HCT116 (cell line): ENCODE results near the gene SERPINI1. TPM values are rescaled to one million over a fixed set of nuclear protein-coding genes. Genes with fewer than 3 reads are reported as not detected.

Experiments used
- ATAC-seq: fragments of 200-7000 bp; cut with Tn5 transposase; 2 replicates; pipeline ENCODE4 v1.9.1; 2020; ENCODE audit warnings: mild to moderate bottlenecking, moderate library complexity
- BruUV-seq: library from RNA; stranded (reverse); fragments of 400-500 nt; replicated peaks from 2 replicates; lab custom pipeline; 2021; lab: Mats Ljungman, UMichigan
- CTCF ChIA-PET: fragments of 300-600 bp; sonication (Branson Sonifier 250); formaldehyde crosslinking; loops from one replicate; lab custom pipeline; 2021; ENCODE audit warnings: antibody characterized with exemption; lab: Charles Lee
- POLR2A ChIA-PET: fragments of 300-600, 350-600 bp; sonication (Branson Sonifier 250); formaldehyde crosslinking; loops from one replicate; lab custom pipeline; 2021; ENCODE audit warnings: antibody characterized with exemption; lab: Charles Lee
- RAD21 ChIA-PET, 2 experiments: fragments of 300-600 bp; sonication (Branson Sonifier 250); formaldehyde crosslinking; loops; one replicate each; lab custom pipeline; 2023; ENCODE audit warnings: low total read pairs in 2 of 2; ENCODE audit not compliant: uncharacterized antibody in 2 of 2, unreplicated experiment in 2 of 2, low non-redundant PET in 1 of 2; lab: Charles Lee
- DNase-seq: peaks from one replicate; pipeline ENCODE4 v3.0.0-alpha.2; 2010; ENCODE audit warnings: low read depth, low spot score
- H2AFZ ChIP-seq: fragments of 200-600 bp; shearing (Covaris generic), sonication (generic); 2 replicates; pipeline ENCODE4 v1.6.1; 2017; ENCODE audit warnings: low read depth, mixed run types, mixed read lengths, antibody characterized with exemption, low read length; ENCODE audit not compliant: poor library complexity, severe bottlenecking
- H3K27ac ChIP-seq: 2 replicates; pipeline ENCODE4 v1.5.1; 2012; ENCODE audit warnings: low read depth, low read length
- H3K27me3 ChIP-seq: fragments of 200-600 bp; sonication (generic); 2 replicates; pipeline ENCODE4 v1.6.1; 2016; ENCODE audit warnings: mixed run types, low read length, mixed read lengths; ENCODE audit not compliant: insufficient read depth
- H3K36me3 ChIP-seq, 2 experiments: fragments of 200-500 bp in 1 of 2; fragments of 200-600 bp in 1 of 2; sonication (Bioruptor generic) in 1 of 2; sonication (generic) in 1 of 2; 2 replicates each; pipeline versions ENCODE4 v1.5.1 to v1.6.1; 2014 to 2016; ENCODE audit warnings: low read length in 2 of 2, inconsistent platforms in 1 of 2, mixed read lengths in 1 of 2, mixed run types in 1 of 2; ENCODE audit not compliant: insufficient read depth in 2 of 2, control insufficient read depth in 1 of 2
- H3K4me1 ChIP-seq, 2 experiments: fragments of 200-600 bp in 1 of 2; sonication (generic) in 1 of 2; 2 replicates each; pipeline versions ENCODE4 v1.5.1 to v1.6.1; 2012 to 2017; ENCODE audit warnings: low read length in 2 of 2, inconsistent platforms in 1 of 2, mild to moderate bottlenecking in 1 of 2, mixed read lengths in 1 of 2, mixed run types in 1 of 2, moderate library complexity in 1 of 2; ENCODE audit not compliant: insufficient read depth in 2 of 2, control insufficient read depth in 1 of 2
- H3K4me2 ChIP-seq: fragments of 200-600 bp; sonication (generic); 2 replicates; pipeline ENCODE4 v1.6.1; 2017; ENCODE audit warnings: mixed run types, low read length, mixed read lengths
- H3K4me3 ChIP-seq, 2 experiments: fragments of 200-600 bp in 1 of 2; sonication (generic) in 1 of 2; replicated peaks in 1 of 2; 2 replicates each; pipeline ENCODE4 v1.5.1; 2011 to 2016; ENCODE audit warnings: low read length in 2 of 2, control low read depth in 1 of 2, low read depth in 1 of 2, mild to moderate bottlenecking in 1 of 2, mixed read lengths in 1 of 2, mixed run types in 1 of 2
- H3K79me2 ChIP-seq: fragments of 200-600 bp; sonication (generic); 2 replicates; pipeline ENCODE4 v1.6.1; 2017; ENCODE audit warnings: mild to moderate bottlenecking, mixed run types, low read length, moderate library complexity, mixed read lengths; ENCODE audit not compliant: insufficient read depth
- H3K9ac ChIP-seq: fragments of 200-600 bp; sonication (generic); 2 replicates; pipeline ENCODE4 v1.6.1; 2016; ENCODE audit warnings: low read length, mixed read lengths
- H3K9me2 ChIP-seq: fragments of 200-600 bp; sonication (generic), shearing (Covaris generic); 2 replicates; pipeline ENCODE4 v1.6.1; 2017; ENCODE audit warnings: mixed run types, mild to moderate bottlenecking, moderate library complexity; ENCODE audit not compliant: insufficient read depth
- H3K9me3 ChIP-seq, 2 experiments: fragments of 200-500 bp in 1 of 2; fragments of 200-600 bp in 1 of 2; sonication (Bioruptor generic) in 1 of 2; sonication (generic) in 1 of 2; 2 replicates each; pipeline ENCODE4 v1.6.1; 2014 to 2017; ENCODE audit warnings: low read length in 2 of 2, mixed read lengths in 2 of 2, inconsistent platforms in 1 of 2, low read depth in 1 of 2, mild to moderate bottlenecking in 1 of 2, mixed run types in 1 of 2, moderate library complexity in 1 of 2; ENCODE audit not compliant: control insufficient read depth in 1 of 2, insufficient read depth in 1 of 2
- H4K20me1 ChIP-seq: fragments of 200-600 bp; sonication (generic), shearing (Covaris generic); 2 replicates; pipeline ENCODE4 v1.6.1; 2017; ENCODE audit warnings: mixed run types, mild to moderate bottlenecking, moderate library complexity; ENCODE audit not compliant: insufficient read depth
- POLR2A ChIP-seq: IDR thresholded peaks from 2 replicates; pipeline ENCODE4 v1.7.0; 2011; ENCODE audit warnings: borderline replicate concordance; ENCODE audit not compliant: insufficient read depth, insufficient read length; ENCODE audit errors: extremely low read depth
- YY1 ChIP-seq: IDR thresholded peaks from 2 replicates; pipeline ENCODE4 v1.6.1; 2011; ENCODE audit warnings: low read length, low read depth, moderate library complexity, mild to moderate bottlenecking; ENCODE audit not compliant: insufficient replicate concordance; ENCODE audit errors: extremely low read depth
- ZBTB33 ChIP-seq: IDR thresholded peaks from 2 replicates; pipeline ENCODE4 v1.6.1; 2011; ENCODE audit warnings: mild to moderate bottlenecking, low read length, moderate library complexity; ENCODE audit not compliant: insufficient replicate concordance; ENCODE audit errors: extremely low read depth
- ZNF274 ChIP-seq: fragments of 200-500 bp; sonication (Bioruptor generic); IDR thresholded peaks from 2 replicates; pipeline ENCODE4 v1.6.1; 2014; ENCODE audit warnings: mild to moderate bottlenecking, low read depth, low read length, inconsistent platforms
- intact Hi-C: fragments of 100-400 bp; cut with micrococcal nuclease; formaldehyde crosslinking; loops from 2 replicates; pipeline ENCODE4 v1.10.0; 2022
- total RNA-seq: library from RNA; stranded (reverse); gene quantifications from one replicate; pipeline ENCODE4 v1.2.1, GENCODE V29; 2021; ENCODE audit not compliant: unreplicated experiment
- TF ChIP-seq, protein P1 (sequence below): IDR thresholded peaks from 2 replicates; pipeline ENCODE4 v1.6.1; 2012

Gene SERPINI1
- total RNA-seq, 1 experiment from 2014 or later = 6.5 TPM

DNA sequence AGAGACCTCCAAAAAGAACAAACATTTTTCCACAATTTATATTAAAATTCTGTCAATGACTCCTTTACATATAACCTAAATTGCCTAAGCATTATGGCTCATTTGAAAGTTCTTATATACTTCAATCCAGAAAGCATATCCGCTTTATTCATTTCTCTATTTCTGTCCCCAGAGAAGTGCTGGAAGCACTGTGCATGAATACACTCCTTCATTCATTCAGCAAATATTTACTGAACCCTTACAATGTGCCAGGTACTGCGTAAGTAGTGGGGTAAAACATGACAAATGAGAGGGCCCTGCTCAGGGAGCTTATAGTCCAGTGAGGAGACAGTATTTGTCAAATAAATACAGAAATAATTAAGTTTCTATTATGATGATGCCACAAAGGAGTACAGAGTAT is 4.1 kb upstream of the SERPINI1 start:
- intact Hi-C loops = no loop called here
- Histone ChIP-seq H3K27ac (no peak overlapping the region), H3K9me3 (no peaks in the 10 kb centered on the region), H3K27me3 (no peaks in the 10 kb centered on the region), H3K79me2 (peaks cover 80% of the 10 kb centered on the region), H3K9ac (no peak overlapping the region), H4K20me1 (peaks cover 26% of the 10 kb centered on the region; the same call in 1 of the 2 replicates), H2AFZ (no peak overlapping the region), H3K4me1 (peaks cover 5 to 12% of the 10 kb centered on the region in 2 experiments; a peak in 3 of 4 replicates), H3K36me3 (no peaks in the 10 kb centered on the region), H3K4me3 (no peak overlapping the region), H3K4me2 (no peak overlapping the region), H3K9me2 (no peaks in the 10 kb centered on the region)
- DNase-seq = no peak
- ChIA-PET RAD21 (no interaction called here), POLR2A (no interaction called here), CTCF (no interaction called here)
- BruUV-seq = no TSS peak
- TF ChIP-seq POLR2A (no peak), YY1 (no peak), ZBTB33 (no peak)
- TF ChIP-seq, protein P1, sequence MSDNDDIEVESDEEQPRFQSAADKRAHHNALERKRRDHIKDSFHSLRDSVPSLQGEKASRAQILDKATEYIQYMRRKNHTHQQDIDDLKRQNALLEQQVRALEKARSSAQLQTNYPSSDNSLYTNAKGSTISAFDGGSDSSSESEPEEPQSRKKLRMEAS = no peak
- no peak for ATAC-seq

GRCh38 chr3:167732313-167733065 is 3.0 kb upstream of the SERPINI1 start:
- H4K20me1 ChIP-seq = peaks cover 18% of the 10 kb centered on the region; the same call in 1 of the 2 replicates
- H3K4me1 ChIP-seq = peaks cover 5 to 16% of the 10 kb centered on the region in 2 experiments; a peak in 3 of 4 replicates
- H3K27ac ChIP-seq = no peak overlapping the region
- DNase-seq (no peak), ATAC-seq (no peak)
- H3K4me2 ChIP-seq = peak overlapping the region; percentile 75
- CTCF ChIA-PET = no interaction called here
- no TSS peak for BruUV-seq
- H3K79me2 ChIP-seq = peaks cover 69% of the 10 kb centered on the region
- intact Hi-C loops = no loop called here
- no peak for TF ChIP-seq ZNF274
- TF ChIP-seq, protein P1 = no peak
- TF ChIP-seq, all 23 proteins: peak for 0
- Histone ChIP-seq H3K36me3 (no peaks in the 10 kb centered on the region), H3K9me3 (no peaks in the 10 kb centered on the region), H3K9ac (no peak overlapping the region), H3K27me3 (no peaks in the 10 kb centered on the region), H3K4me3 (no peak overlapping the region), H3K9me2 (no peaks in the 10 kb centered on the region), H2AFZ (no peak overlapping the region)
- ChIA-PET POLR2A (no interaction called here), RAD21 (no interaction called here)
